Astrocyte of the spinal cord (primary cell): ENCODE data around the gene MOV10L1.
"Not testable (repeated sequence)": the region's sequence is repeated elsewhere in the genome, so short reads cannot be mapped to it uniquely, and the experiment has no call there.

Experiments used
- DNase-seq: peaks from one replicate; pipeline ENCODE4 v3.0.0; 2011; ENCODE audit warnings: low read depth, low spot score
- H3K4me3 ChIP-seq: 2 replicates; pipeline ENCODE4 v1.5.1; 2011; ENCODE audit warnings: low read depth, mild to moderate bottlenecking, low read length, moderate library complexity
- in situ Hi-C: cut with HindIII; loops from 2 replicates; pipeline ENCODE4 v1.10.0; 2017; ENCODE audit warnings: low sequenced_read_pairs
- TF ChIP-seq, protein P1 (sequence below): IDR thresholded peaks from 2 replicates; pipeline ENCODE4 v1.5.1; 2012; ENCODE audit warnings: low read depth, mild to moderate bottlenecking, low read length, inconsistent platforms

The MOV10L1 gene

DNA sequence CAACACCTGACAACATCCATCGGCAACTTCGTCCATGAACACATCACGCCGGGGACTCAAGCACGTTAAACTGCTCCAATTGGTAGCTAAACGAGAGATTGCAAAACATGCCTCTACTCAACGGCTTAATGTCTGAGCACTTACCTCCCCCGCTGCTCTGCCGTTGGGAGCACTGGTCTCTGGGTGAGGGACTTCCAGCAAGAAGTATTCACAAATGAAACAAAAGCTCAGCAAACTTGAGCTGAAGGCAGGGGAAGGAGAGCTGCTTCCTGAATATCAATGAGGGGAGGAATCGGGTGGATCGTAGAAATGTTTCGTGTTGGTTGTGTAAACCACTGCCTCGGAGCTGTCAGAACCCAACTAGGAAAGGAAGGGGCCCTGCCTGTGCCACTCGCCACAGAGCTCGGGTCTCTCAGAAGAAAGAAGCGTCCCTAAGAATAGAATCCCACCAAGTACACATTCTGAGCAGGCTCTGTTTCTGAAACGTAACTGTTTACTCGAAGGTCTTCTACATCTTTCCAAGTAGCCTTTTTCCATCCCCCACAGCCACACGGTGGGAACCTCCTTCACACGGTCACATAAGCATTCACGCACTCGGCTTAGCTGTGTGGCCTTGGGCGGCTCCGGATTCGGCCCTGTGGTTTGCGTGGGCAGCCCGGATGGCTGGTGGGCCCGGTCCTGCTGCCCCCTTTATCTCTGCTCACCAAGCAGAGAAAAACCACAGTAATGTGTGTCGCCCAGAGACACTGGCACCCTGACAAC is 4.4 kb upstream of the MOV10L1 start, which contains the start of gene MLC1:
Gene MLC1, minus strand, starts transcription at position 216 of the 762 bp plus-strand sequence. CDS start 524 bp downstream, outside the sequence.
- TF ChIP-seq, protein P1, sequence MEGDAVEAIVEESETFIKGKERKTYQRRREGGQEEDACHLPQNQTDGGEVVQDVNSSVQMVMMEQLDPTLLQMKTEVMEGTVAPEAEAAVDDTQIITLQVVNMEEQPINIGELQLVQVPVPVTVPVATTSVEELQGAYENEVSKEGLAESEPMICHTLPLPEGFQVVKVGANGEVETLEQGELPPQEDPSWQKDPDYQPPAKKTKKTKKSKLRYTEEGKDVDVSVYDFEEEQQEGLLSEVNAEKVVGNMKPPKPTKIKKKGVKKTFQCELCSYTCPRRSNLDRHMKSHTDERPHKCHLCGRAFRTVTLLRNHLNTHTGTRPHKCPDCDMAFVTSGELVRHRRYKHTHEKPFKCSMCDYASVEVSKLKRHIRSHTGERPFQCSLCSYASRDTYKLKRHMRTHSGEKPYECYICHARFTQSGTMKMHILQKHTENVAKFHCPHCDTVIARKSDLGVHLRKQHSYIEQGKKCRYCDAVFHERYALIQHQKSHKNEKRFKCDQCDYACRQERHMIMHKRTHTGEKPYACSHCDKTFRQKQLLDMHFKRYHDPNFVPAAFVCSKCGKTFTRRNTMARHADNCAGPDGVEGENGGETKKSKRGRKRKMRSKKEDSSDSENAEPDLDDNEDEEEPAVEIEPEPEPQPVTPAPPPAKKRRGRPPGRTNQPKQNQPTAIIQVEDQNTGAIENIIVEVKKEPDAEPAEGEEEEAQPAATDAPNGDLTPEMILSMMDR, result no peak
- DNase-seq, result no peak
- H3K4me3 ChIP-seq, result no peak within 1 kb of the TSS
- in situ Hi-C loops, result no loop called here

DNA sequence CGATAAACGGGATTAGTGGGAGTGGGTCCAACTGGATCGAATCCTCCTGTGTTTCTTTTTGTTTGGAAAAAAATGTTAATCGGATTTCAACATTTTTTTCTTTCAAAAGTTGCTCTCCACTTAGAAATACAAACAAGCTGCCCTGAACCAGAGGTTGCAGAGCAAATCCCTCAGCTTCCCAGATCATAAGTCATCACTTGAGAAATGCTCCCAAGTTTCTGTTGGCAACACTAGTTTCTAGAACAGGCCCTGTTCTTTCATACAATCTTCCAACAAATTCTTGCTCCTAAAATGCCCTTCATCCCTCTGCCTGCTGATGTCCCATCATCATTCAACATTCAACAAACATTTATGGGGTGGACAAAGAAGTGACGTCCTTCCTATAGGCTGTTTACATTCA is 3.3 kb upstream of the MOV10L1 start:
- in situ Hi-C loops, result no loop called here
- TF ChIP-seq, protein P1, result no peak
- H3K4me3 ChIP-seq, result no peak overlapping the region
- no peak for DNase-seq

DNA sequence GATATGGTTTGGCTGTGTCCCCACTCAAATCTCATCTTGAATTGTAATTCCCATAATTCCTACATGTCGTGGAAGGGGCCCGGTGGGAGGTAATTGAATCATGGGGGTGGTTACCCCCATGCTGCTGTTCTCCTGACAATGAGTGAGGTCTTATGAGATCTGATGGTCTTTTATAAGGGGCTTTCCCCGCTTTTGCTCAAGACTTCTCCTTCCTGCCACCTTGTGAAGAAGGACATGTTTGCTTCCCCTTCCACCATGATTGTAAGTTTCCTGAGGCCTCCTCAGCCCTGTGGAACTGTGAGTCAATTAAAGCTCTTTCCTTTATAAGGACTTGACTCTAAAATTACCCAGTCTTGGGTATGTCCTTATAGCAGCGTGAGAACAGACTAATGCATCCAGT is 2.8 kb upstream of the MOV10L1 start:
- DNase-seq, H3K4me3 ChIP-seq, in situ Hi-C loops: not testable (repeated sequence)

DNA sequence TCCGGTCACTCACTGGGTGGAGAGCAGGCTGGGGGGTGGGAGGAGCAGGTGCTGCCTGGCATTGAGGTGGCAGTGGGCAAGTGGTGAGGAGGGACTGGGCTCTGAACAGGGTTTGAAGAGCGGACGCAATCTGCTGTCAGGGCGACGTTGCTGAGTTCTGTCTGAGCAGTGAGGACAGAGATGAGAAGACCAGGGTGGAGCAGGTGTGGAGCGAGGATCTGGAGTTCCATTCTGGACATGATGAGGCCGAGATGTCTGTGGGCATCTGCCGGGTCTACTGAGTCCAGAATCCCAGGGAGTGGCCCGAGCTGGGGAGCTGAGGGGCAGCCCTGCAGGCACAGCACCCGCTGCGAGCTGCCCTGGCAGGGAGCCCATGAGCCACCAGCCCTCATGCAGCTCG is 2.2 kb upstream of the MOV10L1 start:
- no peak overlapping the region for H3K4me3 ChIP-seq
- TF ChIP-seq, protein P1, result no peak
- DNase-seq, result no peak
- in situ Hi-C loops, result no loop called here

DNA sequence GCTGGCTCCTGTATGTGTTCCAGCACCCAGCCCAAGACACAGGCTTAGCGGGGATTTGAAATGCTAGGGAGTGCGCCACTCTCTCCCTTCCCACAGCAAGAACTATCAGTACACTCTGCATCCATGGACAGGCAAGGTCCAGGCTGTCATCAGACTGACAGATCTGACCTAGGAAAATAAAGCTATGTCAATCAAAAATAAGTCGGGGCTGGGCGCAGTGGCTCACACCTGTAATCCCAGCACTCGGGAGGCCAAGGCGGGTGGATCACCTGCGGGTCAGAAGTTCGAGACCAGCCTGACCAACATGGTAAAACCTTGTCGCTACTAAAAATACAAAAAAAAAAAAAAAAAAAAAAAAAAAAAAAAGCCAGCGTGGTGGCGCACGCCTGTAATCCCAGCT is 1.7 kb upstream of the MOV10L1 start:
- in situ Hi-C loops, result no loop called here
- no peak overlapping the region for H3K4me3 ChIP-seq
- TF ChIP-seq, protein P1, result no peak
- DNase-seq, result no peak

DNA sequence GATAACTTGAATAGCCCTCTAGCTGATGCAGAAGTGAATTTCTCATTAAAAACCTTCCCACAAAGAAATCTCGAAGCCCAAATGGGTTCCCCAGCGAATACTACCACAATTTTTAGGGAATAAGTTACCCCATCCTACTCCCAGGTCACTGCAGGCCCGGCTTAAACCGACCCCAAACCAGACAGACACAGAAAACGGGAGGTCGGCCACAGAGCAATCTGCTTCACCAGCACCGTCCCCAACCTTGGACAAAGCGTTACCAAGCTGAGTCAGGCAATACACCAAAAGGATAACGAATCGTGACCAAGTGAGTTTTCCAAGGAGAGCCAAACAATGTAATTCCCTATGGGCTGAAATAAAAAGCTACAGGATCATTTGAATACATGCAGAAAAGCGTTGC is 575 bp upstream of the MOV10L1 start:
- H3K4me3 ChIP-seq, result no peak overlapping the region
- DNase-seq, result no peak
- in situ Hi-C loops, result no loop called here
- TF ChIP-seq, protein P1, result no peak

DNA sequence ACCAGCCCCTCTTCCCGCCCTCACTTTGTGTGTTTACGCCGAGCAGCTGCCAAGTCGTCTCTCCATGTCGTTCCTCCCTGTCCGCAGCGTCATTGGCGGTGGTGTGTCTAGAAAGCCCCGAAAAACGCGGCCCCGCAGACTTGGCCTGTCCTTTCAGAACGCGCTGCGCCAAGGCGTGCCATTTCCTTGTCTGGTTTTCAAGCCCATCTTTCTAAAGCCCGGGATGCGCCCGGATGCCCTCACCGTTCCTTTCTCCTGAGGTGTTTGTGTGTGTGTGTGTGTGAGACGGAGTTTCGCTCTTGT is 557 bp downstream of the MOV10L1 start:
- in situ Hi-C loops, result no loop called here
- no peak for DNase-seq
- TF ChIP-seq, protein P1, result no peak
- H3K4me3 ChIP-seq, result no peak overlapping the region
